ENCODE results near the gene YJEFN3.

YJEFN3 gene

GRCh38 chr19:19540715-19541515 lies 12.2 kb downstream of the YJEFN3 start:
- no peak for DNase-seq

- DNase-seq: no peak
Observed at GRCh38 chr19:19541616-19542015, 12.9 kb downstream of the YJEFN3 start.

GRCh38 chr19:19542507-19542906 lies 13.8 kb downstream of the YJEFN3 start:
- no peak for DNase-seq

- DNase-seq: no peak
Observed at GRCh38 chr19:19543101-19543500, 14.4 kb downstream of the YJEFN3 start.

GRCh38 chr19:19543640-19544039 lies 14.9 kb downstream of the YJEFN3 start:
- no peak for DNase-seq

GRCh38 chr19:19544257-19544953 lies 15.7 kb downstream of the YJEFN3 start:
- no peak for DNase-seq

GRCh38 chr19:19544954-19545591 lies 16.4 kb downstream of the YJEFN3 start:
- no peak for DNase-seq

- DNase-seq: no peak
Observed at GRCh38 chr19:19545707-19546106, 17.0 kb downstream of the YJEFN3 start.

- no peak for DNase-seq
Observed at GRCh38 chr19:19546751-19547162, 18.0 kb downstream of the YJEFN3 start.

GRCh38 chr19:19547674-19548336 lies 19.1 kb downstream of the YJEFN3 start:
- no peak for DNase-seq

GRCh38 chr19:19548915-19549759 lies 20.4 kb downstream of the YJEFN3 start:
- no peak for DNase-seq

GRCh38 chr19:19549804-19550464 lies 21.2 kb downstream of the YJEFN3 start:
- no peak for DNase-seq

GRCh38 chr19:19550485-19550929 lies 21.8 kb downstream of the YJEFN3 start:
- no peak for DNase-seq

GRCh38 chr19:19550972-19551852 lies 22.5 kb downstream of the YJEFN3 start:
- DNase-seq: no peak

- DNase-seq: no peak
Observed at GRCh38 chr19:19551853-19552192, 23.1 kb downstream of the YJEFN3 start.

- DNase-seq: no peak
Observed at GRCh38 chr19:19552798-19553197, 24.1 kb downstream of the YJEFN3 start.

- DNase-seq: no peak
Observed at GRCh38 chr19:19553670-19554069, 25.0 kb downstream of the YJEFN3 start.

- DNase-seq: peak; percentile 8
Observed at GRCh38 chr19:19554074-19555023, 25.6 kb downstream of the YJEFN3 start.

- no peak for DNase-seq
Observed at GRCh38 chr19:19558055-19558454, 29.3 kb downstream of the YJEFN3 start.

- no peak for DNase-seq
Observed at GRCh38 chr19:19558636-19559035, 29.9 kb downstream of the YJEFN3 start.

All from NCI-H748 treated with DMSO at 0.1 percent for 48 hours (cell line).